ENCODE measurements around the gene TTC3. TPM values are rescaled to one million over a fixed set of nuclear protein-coding genes. Genes with fewer than 3 reads are reported as not detected.

Gene TTC3
- total and polyA plus RNA-seq, 2 donors from 2014 or later, result 22.3 to 102 TPM

GRCh38 chr21:37074546-37074945, 1.5 kb downstream of the TTC3 start:
- Histone ChIP-seq H3K27me3 (ENCODE audit: control insufficient read depth, insufficient read depth, low read length) (no peaks in the 10 kb centered on the region), H3K4me1 (ENCODE audit: control insufficient read depth in 2 of 3, insufficient read depth in 2 of 3, low read depth in 1 of 3, low read length in 3 of 3) (peaks cover 0 to 14% (median 0%) of the 10 kb centered on the region in 3 donors), H3K9ac (ENCODE audit: low read length in 3 of 3) (peak overlapping the region; percentile 78 to 93 (median 81)), H3K36me3 (ENCODE audit: control insufficient read depth in 2 of 3, insufficient read depth in 3 of 3, low read length in 3 of 3) (no peaks in the 10 kb centered on the region), H3K27ac (ENCODE audit: low read depth in 2 of 2, low read length in 2 of 2) (no peak overlapping the region), H3K9me3 (ENCODE audit: control insufficient read depth in 2 of 3, insufficient read depth in 1 of 3, low read length in 3 of 3) (no peaks in the 10 kb centered on the region), H3K4me3 (ENCODE audit: low read length in 3 of 3) (peak overlapping the region; percentile 83 to 99 (median 92))
- no peak for DNase-seq
- TF ChIP-seq CTCF (IDR thresholded peaks at IDR 0.05; ENCODE audit: borderline replicate concordance, extremely low read depth, insufficient read depth), result no peak
- no peak for FAIRE-seq
- intact Hi-C loops (cut with DNase I), result no loop called here

GRCh38 chr21:37075214-37075770, 2.2 kb downstream of the TTC3 start:
- FAIRE-seq (no peak), DNase-seq (no peak)
- H3K4me1 ChIP-seq (ENCODE audit: control insufficient read depth in 2 of 3, insufficient read depth in 2 of 3, low read depth in 1 of 3, low read length in 3 of 3), result peaks cover 0 to 14% (median 0%) of the 10 kb centered on the region in 3 donors
- no peaks in the 10 kb centered on the region for H3K27me3 ChIP-seq (ENCODE audit: control insufficient read depth, insufficient read depth, low read length)
- intact Hi-C loops (cut with DNase I), result no loop called here
- TF ChIP-seq CTCF (IDR thresholded peaks at IDR 0.05; ENCODE audit: borderline replicate concordance, extremely low read depth, insufficient read depth), result no peak
- H3K9me3 ChIP-seq (ENCODE audit: control insufficient read depth in 2 of 3, insufficient read depth in 1 of 3, low read length in 3 of 3), result no peaks in the 10 kb centered on the region
- no peak overlapping the region for H3K4me3 ChIP-seq (ENCODE audit: low read length in 3 of 3)
- no peaks in the 10 kb centered on the region for H3K36me3 ChIP-seq (ENCODE audit: control insufficient read depth in 2 of 3, insufficient read depth in 3 of 3, low read length in 3 of 3)
- no peak overlapping the region for H3K9ac ChIP-seq (ENCODE audit: low read length in 3 of 3)
- H3K27ac ChIP-seq (ENCODE audit: low read depth in 2 of 2, low read length in 2 of 2), result no peak overlapping the region

- DNase-seq (no peak), FAIRE-seq (no peak)
- intact Hi-C loops (cut with DNase I), result no loop called here
- TF ChIP-seq CTCF (IDR thresholded peaks at IDR 0.05; ENCODE audit: borderline replicate concordance, extremely low read depth, insufficient read depth), result no peak
- Histone ChIP-seq H3K4me1 (ENCODE audit: control insufficient read depth in 2 of 3, insufficient read depth in 2 of 3, low read depth in 1 of 3, low read length in 3 of 3) (peaks cover 0 to 12% (median 0%) of the 10 kb centered on the region in 3 donors), H3K4me3 (ENCODE audit: low read length in 3 of 3) (no peak overlapping the region), H3K9ac (ENCODE audit: low read length in 3 of 3) (no peak overlapping the region), H3K9me3 (ENCODE audit: control insufficient read depth in 2 of 3, insufficient read depth in 1 of 3, low read length in 3 of 3) (no peaks in the 10 kb centered on the region), H3K27me3 (ENCODE audit: control insufficient read depth, insufficient read depth, low read length) (no peaks in the 10 kb centered on the region), H3K27ac (ENCODE audit: low read depth in 2 of 2, low read length in 2 of 2) (no peak overlapping the region), H3K36me3 (ENCODE audit: control insufficient read depth in 2 of 3, insufficient read depth in 3 of 3, low read length in 3 of 3) (no peaks in the 10 kb centered on the region)
Measured at GRCh38 chr21:37076087-37076850, 3.2 kb downstream of the TTC3 start.

Measured in kidney (tissue), 14 donors.